Stimulated activated CD8-positive, alpha-beta memory T cell treated with anti-CD3 and anti-CD28 coated beads, Interleukin-4, amount 100 ng/mL, for 1 hour (primary cell): ENCODE data around the gene HSPD1.
A peak's percentile ranks its signal among the peaks of the same experiment; 100 is the strongest.

Experiments
- DNase-seq, 2 donors: peaks; one replicate each; pipeline ENCODE4 v3.0.0-alpha.2; 2020; ENCODE audit warnings: low read depth in 2 of 2, low spot score in 1 of 2

Gene HSPD1

GRCh38 chr2:197499594-197500502 is at the start of gene HSPD1, which contains the start of gene HSPE1:
Gene HSPD1, minus strand, starts transcription at chr2:197499840. Its CDS starts 992 bp downstream, at chr2:197498848.
Gene HSPE1, plus strand, starts transcription at chr2:197500379. Its CDS starts 58 bp downstream, at chr2:197500437.
- DNase-seq = peak; percentile 94

- DNase-seq = no peak
Measured at GRCh38 chr2:197548582-197548981, 48.9 kb upstream of the HSPD1 start.

GRCh38 chr2:197547163-197547900 is 47.7 kb upstream of the HSPD1 start:
- no peak for DNase-seq

- no peak for DNase-seq
Measured at GRCh38 chr2:197543206-197543605, 43.6 kb upstream of the HSPD1 start.

GRCh38 chr2:197539734-197540133 is 40.1 kb upstream of the HSPD1 start:
- DNase-seq = no peak

- DNase-seq = no peak
Measured at GRCh38 chr2:197538412-197538811, 38.8 kb upstream of the HSPD1 start.

- no peak for DNase-seq
Measured at GRCh38 chr2:197517150-197517549, 17.5 kb upstream of the HSPD1 start.

- peak in 1 of 2 donors; percentile 2 for DNase-seq
Measured at GRCh38 chr2:197516393-197516761, 16.7 kb upstream of the HSPD1 start.

- DNase-seq = peak; percentile 85 to 88
Measured at GRCh38 chr2:197515739-197516392, 16.2 kb upstream of the HSPD1 start, which contains the start of gene MOB4. Gene MOB4, plus strand, starts transcription at chr2:197516066. Its CDS starts 21 bp downstream, at chr2:197516087.

GRCh38 chr2:197515315-197515738 is 15.7 kb upstream of the HSPD1 start:
- DNase-seq = no peak

- no peak for DNase-seq
Measured at GRCh38 chr2:197514754-197515153, 15.1 kb upstream of the HSPD1 start.

GRCh38 chr2:197513915-197514314 is 14.3 kb upstream of the HSPD1 start:
- no peak for DNase-seq

GRCh38 chr2:197506658-197507057 is 7.0 kb upstream of the HSPD1 start:
- no peak for DNase-seq

- DNase-seq = no peak
Measured at GRCh38 chr2:197504512-197504911, 4.9 kb upstream of the HSPD1 start.

- no peak for DNase-seq
Measured at GRCh38 chr2:197504000-197504399, 4.4 kb upstream of the HSPD1 start.

GRCh38 chr2:197502685-197503084 is 3.0 kb upstream of the HSPD1 start:
- no peak for DNase-seq

GRCh38 chr2:197502201-197502600 is 2.6 kb upstream of the HSPD1 start:
- DNase-seq = no peak

GRCh38 chr2:197500503-197501131 is 977 bp upstream of the HSPD1 start:
- DNase-seq = no peak

- DNase-seq = peak; percentile 5 to 14
Measured at GRCh38 chr2:197498937-197499593, 575 bp downstream of the HSPD1 start.

- DNase-seq = no peak
Measured at GRCh38 chr2:197498235-197498936, 1.3 kb downstream of the HSPD1 start.
